ENCODE data around the gene SLIT3.

SLIT3 gene

DNA sequence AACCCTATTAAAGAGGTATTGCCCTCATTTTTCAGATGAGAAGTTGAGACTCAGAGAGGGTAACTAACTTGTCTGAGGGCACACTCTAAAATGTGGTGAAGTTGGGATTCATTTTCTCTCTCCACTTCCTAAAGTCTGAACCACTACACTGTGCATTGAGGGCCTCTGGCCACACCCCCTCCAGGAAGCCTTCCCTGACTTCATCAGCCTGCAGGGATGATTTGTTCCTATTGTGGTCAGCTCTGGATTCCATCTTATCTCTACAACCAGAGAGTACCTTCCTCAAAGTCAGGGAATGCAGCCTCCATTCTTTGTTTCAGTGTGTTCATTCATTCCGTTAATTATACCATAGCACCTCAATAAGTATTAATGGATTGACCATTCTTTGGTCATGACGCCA, 365.8 kb downstream of the SLIT3 start:
- Histone ChIP-seq H4K20me1 (ENCODE audit: low read depth, low read length) (no peaks in the 10 kb centered on the region), H3K27me3 (ENCODE audit: low read length) (no peaks in the 10 kb centered on the region), H3F3A (ENCODE audit: insufficient read depth) (no peaks in the 10 kb centered on the region), H3K9me2 (replicated peaks; ENCODE audit: insufficient read depth, low read length) (no peaks in the 10 kb centered on the region), H2AFZ (ENCODE audit: low read depth, low read length, severe bottlenecking) (no peak overlapping the region), H3K36me3 (ENCODE audit: low read length) (no peaks in the 10 kb centered on the region), H3K9ac (ENCODE audit: low read length) (no peak overlapping the region), H3K9me3 (ENCODE audit: insufficient read depth, low read length) (no peaks in the 10 kb centered on the region), H3K27ac (ENCODE audit: low read depth, low read length) (no peak overlapping the region), H3K4me3 (ENCODE audit: insufficient read depth, low read length, poor library complexity, severe bottlenecking) (no peak overlapping the region), H3K79me2 (ENCODE audit: insufficient read depth, low read length) (no peaks in the 10 kb centered on the region), H3K4me2 (ENCODE audit: low read depth, low read length, poor library complexity, severe bottlenecking) (no peak overlapping the region)
- no peak for TF ChIP-seq EZH2phosphoT487 (conservative IDR thresholded peaks at IDR 0.05; ENCODE audit: low read length)
- TF ChIP-seq, protein P1, sequence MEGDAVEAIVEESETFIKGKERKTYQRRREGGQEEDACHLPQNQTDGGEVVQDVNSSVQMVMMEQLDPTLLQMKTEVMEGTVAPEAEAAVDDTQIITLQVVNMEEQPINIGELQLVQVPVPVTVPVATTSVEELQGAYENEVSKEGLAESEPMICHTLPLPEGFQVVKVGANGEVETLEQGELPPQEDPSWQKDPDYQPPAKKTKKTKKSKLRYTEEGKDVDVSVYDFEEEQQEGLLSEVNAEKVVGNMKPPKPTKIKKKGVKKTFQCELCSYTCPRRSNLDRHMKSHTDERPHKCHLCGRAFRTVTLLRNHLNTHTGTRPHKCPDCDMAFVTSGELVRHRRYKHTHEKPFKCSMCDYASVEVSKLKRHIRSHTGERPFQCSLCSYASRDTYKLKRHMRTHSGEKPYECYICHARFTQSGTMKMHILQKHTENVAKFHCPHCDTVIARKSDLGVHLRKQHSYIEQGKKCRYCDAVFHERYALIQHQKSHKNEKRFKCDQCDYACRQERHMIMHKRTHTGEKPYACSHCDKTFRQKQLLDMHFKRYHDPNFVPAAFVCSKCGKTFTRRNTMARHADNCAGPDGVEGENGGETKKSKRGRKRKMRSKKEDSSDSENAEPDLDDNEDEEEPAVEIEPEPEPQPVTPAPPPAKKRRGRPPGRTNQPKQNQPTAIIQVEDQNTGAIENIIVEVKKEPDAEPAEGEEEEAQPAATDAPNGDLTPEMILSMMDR (IDR thresholded peaks at IDR 0.05; ENCODE audit: insufficient read depth, low read length, poor library complexity, severe bottlenecking), result no peak

- Histone ChIP-seq H3K4me3 (ENCODE audit: insufficient read depth, low read length, poor library complexity, severe bottlenecking) (no peak overlapping the region), H3K36me3 (ENCODE audit: low read length) (no peaks in the 10 kb centered on the region), H3K79me2 (ENCODE audit: insufficient read depth, low read length) (no peaks in the 10 kb centered on the region), H3K9me2 (replicated peaks; ENCODE audit: insufficient read depth, low read length) (no peaks in the 10 kb centered on the region), H4K20me1 (ENCODE audit: low read depth, low read length) (no peaks in the 10 kb centered on the region), H3F3A (ENCODE audit: insufficient read depth) (no peaks in the 10 kb centered on the region), H3K9ac (ENCODE audit: low read length) (no peak overlapping the region), H3K4me2 (ENCODE audit: low read depth, low read length, poor library complexity, severe bottlenecking) (no peak overlapping the region), H3K27me3 (ENCODE audit: low read length) (no peaks in the 10 kb centered on the region), H2AFZ (ENCODE audit: low read depth, low read length, severe bottlenecking) (no peak overlapping the region), H3K9me3 (ENCODE audit: insufficient read depth, low read length) (no peaks in the 10 kb centered on the region), H3K27ac (ENCODE audit: low read depth, low read length) (no peak overlapping the region)
- TF ChIP-seq, protein P1 (IDR thresholded peaks at IDR 0.05; ENCODE audit: insufficient read depth, low read length, poor library complexity, severe bottlenecking), result no peak
- no peak for TF ChIP-seq EZH2phosphoT487 (conservative IDR thresholded peaks at IDR 0.05; ENCODE audit: low read length)
Measured at GRCh38 chr5:168934169-168934568, 366.8 kb downstream of the SLIT3 start.

DNA sequence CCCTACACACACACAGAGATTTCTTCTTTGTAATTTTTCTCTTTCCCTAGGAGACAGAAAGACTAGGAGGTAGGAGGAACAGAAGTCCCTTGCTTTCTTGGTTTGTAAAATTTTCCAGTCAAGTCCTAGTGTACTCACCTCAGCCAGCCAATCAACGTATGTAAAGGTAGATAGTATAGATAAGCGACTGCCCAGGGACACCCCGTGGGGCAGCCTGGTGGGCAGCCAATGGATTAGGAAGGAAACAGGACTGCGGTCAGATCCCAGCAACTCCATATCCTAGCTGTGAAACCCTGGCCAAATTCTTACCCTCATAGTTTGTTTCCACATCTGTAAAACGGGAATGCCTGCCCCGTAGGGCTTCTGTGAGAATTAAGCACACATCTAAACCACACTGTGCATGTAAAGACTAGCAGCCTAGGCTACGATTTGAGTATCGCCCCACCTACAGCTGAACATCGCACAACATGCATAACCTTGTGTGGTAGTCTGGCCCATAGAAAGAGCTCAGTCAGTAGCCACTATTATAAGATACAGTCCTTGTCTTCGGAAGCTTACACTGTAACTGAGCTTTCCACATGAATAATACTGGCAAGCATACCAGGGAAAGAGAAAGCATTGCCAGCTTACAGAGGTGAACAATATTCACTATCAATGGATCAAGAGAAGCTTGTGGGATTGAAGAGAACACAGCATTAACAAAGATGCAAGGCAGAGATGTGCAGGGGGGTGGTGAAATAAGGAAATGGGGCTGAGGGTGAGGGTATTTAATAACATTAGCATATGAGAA, 368.3 kb downstream of the SLIT3 start:
- no peak overlapping the region for H3K4me2 ChIP-seq (ENCODE audit: low read depth, low read length, poor library complexity, severe bottlenecking)

More for the DNA sequence above, 368.3 kb downstream of the SLIT3 start:
- Histone ChIP-seq H2AFZ (ENCODE audit: low read depth, low read length, severe bottlenecking) (no peak overlapping the region), H4K20me1 (ENCODE audit: low read depth, low read length) (no peaks in the 10 kb centered on the region), H3K4me3 (ENCODE audit: insufficient read depth, low read length, poor library complexity, severe bottlenecking) (no peak overlapping the region), H3K9me2 (replicated peaks; ENCODE audit: insufficient read depth, low read length) (no peaks in the 10 kb centered on the region), H3K79me2 (ENCODE audit: insufficient read depth, low read length) (no peaks in the 10 kb centered on the region), H3F3A (ENCODE audit: insufficient read depth) (no peaks in the 10 kb centered on the region), H3K9me3 (ENCODE audit: insufficient read depth, low read length) (no peaks in the 10 kb centered on the region), H3K36me3 (ENCODE audit: low read length) (no peaks in the 10 kb centered on the region), H3K27me3 (ENCODE audit: low read length) (no peaks in the 10 kb centered on the region), H3K9ac (ENCODE audit: low read length) (no peak overlapping the region), H3K27ac (ENCODE audit: low read depth, low read length) (no peak overlapping the region)
- no peak for TF ChIP-seq EZH2phosphoT487 (conservative IDR thresholded peaks at IDR 0.05; ENCODE audit: low read length)
- TF ChIP-seq, protein P1 (IDR thresholded peaks at IDR 0.05; ENCODE audit: insufficient read depth, low read length, poor library complexity, severe bottlenecking), result no peak

All from SU-DHL-6 (cell line).